CD4-positive, alpha-beta T cell treated with Interleukin-17A for 4 hours (primary cell): ENCODE data around the gene CDH6.
"Not testable (repeated sequence)": the region's sequence is repeated elsewhere in the genome, so short reads cannot be mapped to it uniquely, and the experiment has no call there.

Source experiments
- DNase-seq: peaks from one replicate; pipeline ENCODE4 v3.0.0-alpha.2; 2020; ENCODE audit warnings: mixed read lengths

The CDH6 gene

DNA sequence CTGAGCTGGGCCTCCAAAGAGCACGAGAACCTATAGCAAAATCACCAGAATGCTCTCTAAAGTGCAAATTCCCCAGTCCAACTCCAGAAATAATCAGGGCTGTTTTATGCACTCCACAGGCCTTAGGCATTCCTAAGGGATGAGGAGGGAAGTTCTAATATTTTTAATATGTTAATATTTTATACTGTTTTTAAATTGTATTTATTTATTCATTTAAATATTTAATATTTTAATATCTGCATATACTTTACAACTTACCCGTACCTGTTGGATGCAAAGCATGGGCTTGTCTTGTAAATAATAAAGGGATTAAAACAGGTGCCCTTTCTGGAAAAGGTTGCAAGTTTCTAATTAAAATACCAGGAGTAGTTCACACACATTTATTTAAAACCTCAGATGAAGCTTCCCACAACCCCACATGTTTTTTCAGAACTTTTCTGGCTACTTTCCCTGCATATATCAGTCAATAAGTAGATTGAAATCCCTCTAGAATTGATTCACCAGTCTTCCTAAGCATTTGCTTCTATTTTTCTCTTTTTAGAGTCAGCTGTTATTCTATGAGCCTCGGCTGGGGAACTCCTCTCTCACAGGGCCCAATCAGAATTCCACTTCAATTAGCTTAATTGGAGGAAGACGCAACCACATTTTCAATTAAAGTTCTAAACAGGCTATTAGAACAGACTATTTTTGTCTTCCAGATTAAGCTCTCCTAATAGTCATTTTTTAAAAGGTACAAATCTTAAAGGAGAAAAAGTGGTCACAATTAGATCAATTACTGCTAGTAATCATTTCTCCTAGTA, 140.8 kb downstream of the CDH6 start:
- no peak for DNase-seq

DNA sequence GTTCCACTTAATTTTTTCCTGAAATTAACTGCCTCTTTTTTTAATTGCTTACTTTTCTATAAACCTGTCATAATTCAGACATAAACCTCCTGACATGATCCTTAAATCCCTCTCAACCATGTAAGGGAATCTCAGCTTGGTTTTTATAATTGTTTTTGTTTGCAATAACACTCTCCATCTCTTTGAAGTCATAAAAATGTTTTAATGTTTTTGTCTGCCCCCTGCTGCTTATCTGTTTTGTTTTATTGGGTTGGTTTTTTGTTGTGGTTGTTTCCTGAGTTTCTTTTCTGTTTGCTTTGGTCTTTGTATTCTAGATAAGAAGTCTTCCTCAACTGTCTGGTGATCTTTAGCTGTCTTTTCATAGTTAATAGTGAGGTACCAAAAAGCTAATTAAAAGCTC, 142.0 kb downstream of the CDH6 start:
- no peak for DNase-seq

DNA sequence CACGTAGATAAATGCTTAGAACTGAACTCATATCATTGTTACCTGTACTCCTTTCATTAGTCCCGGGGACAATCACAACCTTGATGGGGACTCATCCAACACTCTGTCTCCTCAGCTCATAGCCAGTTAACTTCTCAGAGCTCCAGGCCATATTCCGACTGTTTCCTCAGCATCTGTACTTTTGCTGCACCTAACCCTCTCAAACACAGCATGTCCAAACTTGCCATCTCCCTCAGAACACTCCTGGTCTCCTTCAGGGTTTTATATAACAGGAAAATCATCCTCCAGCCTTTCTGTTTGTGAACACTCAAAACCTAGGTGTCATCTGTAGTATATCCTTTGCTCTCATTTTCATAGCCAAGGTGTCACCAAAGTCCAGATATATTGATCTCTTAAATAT, 150.5 kb downstream of the CDH6 start:
- no peak for DNase-seq

DNA sequence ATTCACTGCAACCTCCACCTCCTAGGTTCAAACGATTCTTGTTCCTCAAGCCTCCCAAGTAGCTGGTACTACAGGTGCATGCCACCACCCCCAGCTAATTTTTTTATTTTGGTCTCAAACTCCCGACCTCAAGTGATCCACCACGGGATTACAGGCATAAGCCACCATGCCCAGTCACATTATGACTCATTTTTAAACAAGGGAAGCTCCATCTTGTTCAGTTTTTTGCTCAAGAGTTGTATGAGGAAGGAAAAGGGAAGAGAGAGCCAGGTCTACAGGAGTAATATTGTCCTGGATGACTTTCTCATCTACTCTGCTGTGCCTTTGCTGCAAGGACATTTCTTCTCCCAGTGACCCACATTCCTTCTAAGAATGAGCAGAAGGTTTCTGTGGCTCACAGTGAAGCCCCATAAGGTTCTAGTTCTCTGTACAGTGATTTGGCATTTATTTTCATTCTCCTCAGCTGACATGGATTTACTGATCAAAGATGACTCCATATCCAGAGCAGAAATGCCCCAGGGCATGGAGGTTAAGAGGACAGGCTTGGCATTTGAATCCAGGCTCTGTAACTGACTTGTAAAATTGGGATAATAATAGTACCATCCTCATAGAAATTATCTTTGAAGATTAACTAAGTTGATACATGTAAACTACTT, 153.5 kb downstream of the CDH6 start:
- no peak for DNase-seq

DNA sequence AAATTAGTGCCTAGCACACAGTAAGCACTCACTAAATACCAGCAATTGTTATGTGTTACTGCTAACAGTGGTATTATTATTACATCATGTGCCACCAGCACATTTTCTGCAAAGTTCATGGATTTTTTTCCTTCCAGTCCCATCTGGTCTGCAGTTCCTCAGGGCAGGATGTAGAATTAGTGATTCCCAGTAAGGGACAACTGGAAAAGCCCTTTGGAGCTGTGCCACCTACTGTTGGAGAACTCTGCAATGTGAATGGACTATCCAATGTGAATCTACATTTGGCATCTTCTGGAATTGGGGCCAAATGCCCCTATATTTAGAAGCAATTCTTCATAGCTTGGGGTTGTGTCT, 154.0 kb downstream of the CDH6 start:
- DNase-seq, result no peak

- no peak for DNase-seq
These were observed 156.9 kb downstream of the CDH6 start for GRCh38 chr5:31350395-31350794.

DNA sequence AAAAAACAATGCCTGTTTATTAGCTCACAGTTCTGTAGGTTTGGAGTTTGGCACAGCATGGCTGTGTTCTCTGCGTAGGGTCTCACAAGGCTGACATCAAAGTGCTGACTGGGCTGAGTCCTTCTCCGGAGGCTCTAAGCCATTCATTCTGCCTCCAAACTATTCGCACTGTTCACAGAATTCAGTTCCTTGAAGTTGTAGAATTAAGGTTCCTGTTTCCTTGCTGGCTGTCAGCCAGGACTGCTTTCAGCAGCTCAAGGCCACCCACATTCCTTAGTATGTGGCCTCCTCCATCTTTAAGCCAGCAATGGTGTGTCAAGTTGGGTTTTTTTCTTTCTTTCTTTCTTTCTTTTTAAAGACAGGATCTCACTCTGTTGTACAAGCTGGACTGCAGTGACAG, 161.9 kb downstream of the CDH6 start:
- no peak for DNase-seq

DNA sequence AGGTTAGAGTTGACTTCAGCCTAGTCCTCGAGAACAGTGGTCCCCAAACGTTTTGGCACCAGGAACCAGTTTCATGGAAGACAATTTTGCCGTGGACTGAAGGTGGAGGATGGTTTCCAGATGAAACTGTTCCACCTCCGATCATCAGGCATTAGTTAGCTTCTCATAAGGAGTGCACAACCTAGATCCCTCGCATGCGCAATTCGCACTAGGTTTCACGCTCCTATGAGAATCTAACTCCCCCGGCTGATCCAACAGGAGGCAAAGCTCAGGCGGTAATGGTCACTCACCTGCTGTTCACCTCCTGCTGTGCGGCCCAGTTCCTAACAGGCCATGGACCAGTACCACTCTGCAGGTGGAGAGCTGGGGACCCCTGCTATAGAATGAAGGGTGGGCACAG, 163.6 kb downstream of the CDH6 start:
- DNase-seq, result no peak

DNA sequence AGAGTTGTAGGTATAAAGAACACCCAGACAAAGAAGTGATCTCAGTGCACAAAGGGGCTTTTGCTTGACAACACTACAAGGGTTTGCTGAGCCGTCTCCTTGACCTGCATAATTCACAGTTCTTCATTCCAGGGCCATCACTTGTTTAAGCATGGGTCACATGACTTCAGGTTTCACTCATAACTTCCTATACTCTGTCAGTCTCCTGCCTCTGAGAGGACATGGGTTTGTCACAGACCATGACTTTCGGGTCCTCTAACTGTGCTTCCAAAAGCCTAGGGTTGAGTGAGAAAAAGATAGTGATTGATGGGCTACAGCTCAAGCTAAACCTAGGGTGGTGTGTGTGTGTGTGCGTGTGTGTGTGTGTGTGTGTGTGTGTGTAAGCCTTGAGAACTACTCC, 166.4 kb downstream of the CDH6 start:
- DNase-seq, result no peak

DNA sequence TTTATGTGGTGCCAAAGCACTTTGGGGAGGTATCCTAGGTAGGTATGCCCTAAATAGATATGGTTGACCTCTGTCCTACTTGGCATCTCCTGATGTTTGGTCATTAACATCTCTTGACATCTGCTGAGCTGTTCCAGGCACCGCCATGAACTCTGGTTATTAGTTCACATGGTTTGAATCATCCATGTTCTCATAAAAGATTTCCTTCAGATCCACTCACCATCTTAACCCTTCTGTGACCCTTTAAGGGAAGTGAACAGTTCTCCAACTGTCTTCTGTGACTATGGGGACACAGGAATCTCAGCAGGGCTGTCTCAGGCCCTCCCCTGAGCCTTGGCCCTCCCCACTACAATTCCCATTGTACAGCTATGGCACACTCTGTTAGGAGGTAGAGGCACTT, 167.7 kb downstream of the CDH6 start:
- no peak for DNase-seq

GRCh38 chr5:31361704-31362528, 168.4 kb downstream of the CDH6 start:
- not testable (repeated sequence) for DNase-seq

GRCh38 chr5:31362529-31362900, 169.0 kb downstream of the CDH6 start:
- DNase-seq, result no peak

DNA sequence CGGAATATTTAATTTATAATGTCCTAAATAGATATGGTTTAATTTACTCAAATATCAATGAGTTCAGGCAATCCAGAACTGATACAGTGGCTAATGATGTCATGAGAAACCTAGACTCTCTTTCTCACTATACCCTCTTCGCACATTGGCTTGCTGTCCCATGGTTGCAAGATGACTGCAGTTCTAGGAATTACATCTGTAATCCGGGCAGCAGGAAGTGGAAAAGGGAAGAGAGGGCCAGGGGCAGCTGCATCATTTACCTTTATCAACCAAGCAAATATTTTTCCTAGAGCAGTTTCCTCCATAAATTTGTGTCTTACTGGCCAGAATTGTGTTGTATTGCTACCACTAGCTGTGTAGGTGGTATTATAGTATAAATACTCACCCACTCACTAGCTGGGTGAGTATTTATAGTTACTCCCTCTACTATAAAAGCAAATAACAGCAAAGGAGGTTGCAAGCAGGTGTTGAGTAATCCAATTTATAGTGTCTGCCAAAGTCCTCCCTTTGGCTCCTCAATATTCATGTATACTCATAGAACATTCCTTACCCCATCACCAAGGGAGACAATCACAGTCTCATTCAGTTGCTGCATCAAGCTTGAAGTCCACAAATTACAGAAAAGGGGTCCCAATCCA, 169.6 kb downstream of the CDH6 start:
- DNase-seq, result no peak

GRCh38 chr5:31364881-31365636, 171.6 kb downstream of the CDH6 start:
- no peak for DNase-seq

GRCh38 chr5:31365776-31366175, 172.3 kb downstream of the CDH6 start:
- DNase-seq, result no peak

GRCh38 chr5:31366941-31367340, 173.5 kb downstream of the CDH6 start:
- DNase-seq, result no peak

DNA sequence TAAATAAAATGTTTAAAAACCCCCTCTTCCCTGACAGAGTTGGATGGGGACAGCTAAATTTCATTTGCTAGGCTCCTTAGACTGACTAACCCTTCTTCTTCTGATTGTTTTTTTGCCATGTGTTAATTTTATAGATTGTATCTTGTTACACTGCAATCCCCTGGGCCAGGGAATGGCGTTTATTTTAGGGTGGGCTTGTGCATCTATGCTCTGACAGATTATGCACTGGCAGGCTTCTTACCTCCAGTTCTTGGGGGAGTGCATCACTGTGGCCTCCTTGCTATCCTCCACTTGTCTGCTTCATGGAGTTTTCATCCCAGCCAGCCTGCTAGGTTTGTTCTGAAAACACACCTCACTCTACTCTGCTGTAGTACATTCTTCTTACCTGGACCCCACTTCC, 178.6 kb downstream of the CDH6 start:
- DNase-seq, result no peak

GRCh38 chr5:31375999-31376720, 182.7 kb downstream of the CDH6 start:
- no peak for DNase-seq

DNA sequence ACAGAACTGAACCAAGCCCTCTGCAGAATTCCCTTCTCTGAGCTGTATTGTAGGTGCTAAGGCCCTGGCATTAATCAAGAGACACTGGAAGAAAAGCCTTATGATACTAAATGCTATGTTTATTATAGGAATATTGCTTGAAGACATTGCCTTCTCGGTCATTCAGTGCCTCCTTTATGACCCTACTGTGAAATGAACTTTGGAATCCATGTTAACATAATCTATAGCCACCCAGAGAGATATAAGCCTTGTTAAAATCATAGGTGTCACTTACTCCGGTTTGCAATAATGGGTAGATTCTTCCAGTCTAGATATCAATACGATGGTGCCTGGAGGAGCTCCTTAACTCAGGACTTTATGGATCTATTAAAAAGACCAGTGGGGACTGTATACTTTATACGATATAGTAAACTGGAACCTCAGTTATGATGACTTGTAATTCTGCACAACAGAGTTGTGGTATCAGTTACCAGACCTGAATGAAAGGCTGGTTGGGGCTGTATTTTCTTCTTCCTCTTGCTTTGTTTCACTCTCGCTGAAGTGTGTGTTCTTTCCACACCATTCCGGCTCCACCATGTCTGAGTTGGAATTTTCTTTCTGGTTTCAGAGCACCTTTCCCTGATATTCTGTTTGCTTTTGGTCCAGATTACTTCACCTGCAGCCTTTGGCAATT, 183.9 kb downstream of the CDH6 start:
- no peak for DNase-seq

DNA sequence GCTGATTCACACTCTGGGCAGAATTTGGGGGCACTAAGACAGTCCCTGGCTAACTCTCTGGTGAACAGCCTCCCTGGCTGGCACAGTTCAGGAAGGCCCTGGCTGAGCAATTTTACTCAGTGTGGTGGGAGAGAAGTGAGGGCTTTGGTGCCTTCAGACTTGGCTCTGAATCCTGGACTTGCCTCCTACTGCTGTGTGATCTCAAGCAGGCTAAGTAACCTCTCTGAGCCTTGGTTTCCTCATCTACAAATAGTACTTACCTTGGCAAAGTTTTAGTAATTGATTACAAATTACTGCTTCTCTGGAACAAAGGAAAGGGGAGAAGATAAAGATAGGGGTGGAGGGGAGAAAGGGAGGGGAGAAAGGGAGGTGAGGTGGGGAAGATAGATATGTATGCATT, 184.7 kb downstream of the CDH6 start:
- no peak for DNase-seq
